ENCODE measurements around the gene ZAR1L.
A peak's percentile ranks its signal among the peaks of the same experiment; 100 is the strongest.

ZAR1L gene

GRCh38 chr13:32267836-32268439 lies 47.2 kb downstream of the ZAR1L start:
- in situ Hi-C loops (cut with HindIII; ENCODE audit: low sequenced_read_pairs) = no loop called here
- no peak for DNase-seq (ENCODE audit: low read depth, low spot score)
- TF ChIP-seq CTCF (IDR thresholded peaks at IDR 0.05; ENCODE audit: low read depth, low read length) = peak; percentile 62
- H3K4me3 ChIP-seq (ENCODE audit: low read depth, low read length) = no peak overlapping the region

GRCh38 chr13:32266130-32266529 lies 49.0 kb downstream of the ZAR1L start:
- no peak for TF ChIP-seq CTCF (IDR thresholded peaks at IDR 0.05; ENCODE audit: low read depth, low read length)
- in situ Hi-C loops (cut with HindIII; ENCODE audit: low sequenced_read_pairs) = no loop called here

GRCh38 chr13:32265726-32266125 lies 49.4 kb downstream of the ZAR1L start:
- in situ Hi-C loops (cut with HindIII; ENCODE audit: low sequenced_read_pairs) = no loop called here
- TF ChIP-seq CTCF (IDR thresholded peaks at IDR 0.05; ENCODE audit: low read depth, low read length) = no peak
- H3K4me3 ChIP-seq (ENCODE audit: low read depth, low read length) = no peak overlapping the region
- no peak for DNase-seq (ENCODE audit: low read depth, low spot score)

More at GRCh38 chr13:32266130-32266529, 49.0 kb downstream of the ZAR1L start:
- no peak overlapping the region for H3K4me3 ChIP-seq (ENCODE audit: low read depth, low read length)
- no peak for DNase-seq (ENCODE audit: low read depth, low spot score)

- peak; percentile 58 for DNase-seq (ENCODE audit: low read depth, low spot score)
- no peak for TF ChIP-seq CTCF (IDR thresholded peaks at IDR 0.05; ENCODE audit: low read depth, low read length)
- H3K4me3 ChIP-seq (ENCODE audit: low read depth, low read length) = no peak overlapping the region
- in situ Hi-C loops (cut with HindIII; ENCODE audit: low sequenced_read_pairs) = no loop called here
These were observed 50.8 kb downstream of the ZAR1L start for GRCh38 chr13:32264407-32264806.

GRCh38 chr13:32262619-32263018 lies 52.5 kb downstream of the ZAR1L start:
- in situ Hi-C loops (cut with HindIII; ENCODE audit: low sequenced_read_pairs) = no loop called here
- no peak overlapping the region for H3K4me3 ChIP-seq (ENCODE audit: low read depth, low read length)
- no peak for DNase-seq (ENCODE audit: low read depth, low spot score)
- TF ChIP-seq CTCF (IDR thresholded peaks at IDR 0.05; ENCODE audit: low read depth, low read length) = no peak

- peak; percentile 17 for DNase-seq (ENCODE audit: low read depth, low spot score)
- no peak overlapping the region for H3K4me3 ChIP-seq (ENCODE audit: low read depth, low read length)
- in situ Hi-C loops (cut with HindIII; ENCODE audit: low sequenced_read_pairs) = no loop called here
- no peak for TF ChIP-seq CTCF (IDR thresholded peaks at IDR 0.05; ENCODE audit: low read depth, low read length)
These were observed 53.0 kb downstream of the ZAR1L start for GRCh38 chr13:32262165-32262564.
